HEK293 (cell line): ENCODE data around the gene GRM2.

Source experiments
- KLF16 ChIP-seq: fragments of 450-650 bp; formaldehyde crosslinking; IDR thresholded peaks from 2 replicates; pipeline ENCODE4 v1.5.1; 2017; ENCODE audit warnings: missing biosample characterization, missing genetic modification characterization
- SCRT1 ChIP-seq: fragments of 450-650 bp; formaldehyde crosslinking; IDR thresholded peaks from 2 replicates; pipeline ENCODE4 v1.5.1; 2016; ENCODE audit warnings: missing biosample characterization, missing genetic modification characterization, borderline replicate concordance
- YY2 ChIP-seq: fragments of 450-650 bp; formaldehyde crosslinking; IDR thresholded peaks from 2 replicates; pipeline ENCODE4 v1.5.1; 2016; ENCODE audit warnings: missing biosample characterization, missing genetic modification characterization
- ZBTB11 ChIP-seq: fragments of 450-650 bp; formaldehyde crosslinking; conservative IDR thresholded peaks from 2 replicates; pipeline ENCODE4 v1.5.1; 2016; ENCODE audit warnings: low read depth, missing biosample characterization, missing genetic modification characterization
- ZFP3 ChIP-seq: fragments of 450-650 bp; formaldehyde crosslinking; IDR thresholded peaks from 2 replicates; pipeline ENCODE4 v1.5.1; 2016; ENCODE audit warnings: low read depth, missing biosample characterization, missing genetic modification characterization
- ZNF16 ChIP-seq: fragments of 450-650 bp; formaldehyde crosslinking; IDR thresholded peaks from 2 replicates; pipeline ENCODE4 v1.5.1; 2016; ENCODE audit warnings: low read depth, missing biosample characterization, missing genetic modification characterization
- ZNF175 ChIP-seq: fragments of 450-650 bp; formaldehyde crosslinking; IDR thresholded peaks from 2 replicates; pipeline ENCODE4 v1.5.1; 2016; ENCODE audit warnings: missing biosample characterization, missing genetic modification characterization
- ZNF239 ChIP-seq: fragments of 450-650 bp; formaldehyde crosslinking; IDR thresholded peaks from 2 replicates; pipeline ENCODE4 v1.5.1; 2016; ENCODE audit warnings: missing biosample characterization, missing genetic modification characterization
- ZNF362 ChIP-seq: fragments of 450-650 bp; formaldehyde crosslinking; IDR thresholded peaks from 2 replicates; pipeline ENCODE4 v1.5.1; 2016; ENCODE audit warnings: missing biosample characterization, missing genetic modification characterization
- ZNF501 ChIP-seq: fragments of 450-650 bp; formaldehyde crosslinking; IDR thresholded peaks from 2 replicates; pipeline ENCODE4 v1.5.1; 2016; ENCODE audit warnings: missing biosample characterization, missing genetic modification characterization
- ZNF510 ChIP-seq: fragments of 450-650 bp; formaldehyde crosslinking; IDR thresholded peaks from 2 replicates; pipeline ENCODE4 v1.5.1; 2018; ENCODE audit warnings: mild to moderate bottlenecking, missing genetic modification characterization, missing biosample characterization; ENCODE audit not compliant: insufficient replicate concordance
- ZNF530 ChIP-seq: fragments of 450-650 bp; formaldehyde crosslinking; IDR thresholded peaks from 2 replicates; pipeline ENCODE4 v1.5.1; 2016; ENCODE audit warnings: low read depth, missing biosample characterization, missing genetic modification characterization
- ZNF544 ChIP-seq: fragments of 450-650 bp; formaldehyde crosslinking; IDR thresholded peaks from 2 replicates; pipeline ENCODE4 v1.5.0; 2017; ENCODE audit warnings: missing biosample characterization, missing genetic modification characterization
- ZNF623 ChIP-seq: fragments of 450-650 bp; formaldehyde crosslinking; IDR thresholded peaks from 2 replicates; pipeline ENCODE4 v1.5.1; 2016; ENCODE audit warnings: missing biosample characterization, missing genetic modification characterization
- ZNF626 ChIP-seq: fragments of 450-650 bp; sonication (Bioruptor Pico); formaldehyde crosslinking; IDR thresholded peaks from 2 replicates; pipeline ENCODE4 v1.5.1; 2018; ENCODE audit warnings: missing biosample characterization, missing genetic modification characterization, inconsistent platforms
- ZNF670 ChIP-seq: fragments of 450-650 bp; formaldehyde crosslinking; IDR thresholded peaks from 2 replicates; pipeline ENCODE4 v1.5.1; 2016; ENCODE audit warnings: missing biosample characterization, missing genetic modification characterization, low read depth
- ZNF701 ChIP-seq: fragments of 450-650 bp; formaldehyde crosslinking; IDR thresholded peaks from 2 replicates; pipeline ENCODE4 v1.5.1; 2016; ENCODE audit warnings: missing biosample characterization, missing genetic modification characterization
- ZNF747 ChIP-seq: fragments of 450-650 bp; formaldehyde crosslinking; IDR thresholded peaks from 2 replicates; pipeline ENCODE4 v1.5.1; 2016; ENCODE audit warnings: missing biosample characterization, missing genetic modification characterization
- ZNF776 ChIP-seq: fragments of 450-650 bp; formaldehyde crosslinking; IDR thresholded peaks from 2 replicates; pipeline ENCODE4 v1.5.0; 2017; ENCODE audit warnings: missing biosample characterization, missing genetic modification characterization, borderline replicate concordance
- ZSCAN16 ChIP-seq: fragments of 450-650 bp; formaldehyde crosslinking; IDR thresholded peaks from 2 replicates; pipeline ENCODE4 v1.5.1; 2016; ENCODE audit warnings: missing biosample characterization, missing genetic modification characterization
- ZSCAN23 ChIP-seq: fragments of 450-650 bp; formaldehyde crosslinking; IDR thresholded peaks from 2 replicates; pipeline ENCODE4 v1.5.1; 2016; ENCODE audit warnings: missing biosample characterization, missing genetic modification characterization
- ZSCAN4 ChIP-seq: fragments of 450-650 bp; formaldehyde crosslinking; IDR thresholded peaks from 2 replicates; pipeline ENCODE4 v1.5.1; 2017; ENCODE audit warnings: missing biosample characterization, missing genetic modification characterization
- TF ChIP-seq, protein P1 (sequence below): fragments of 450-650 bp; formaldehyde crosslinking; IDR thresholded peaks from 2 replicates; pipeline ENCODE4 v1.5.1; 2016; ENCODE audit warnings: missing biosample characterization, missing genetic modification characterization
- TF ChIP-seq, protein P2 (sequence below): fragments of 450-650 bp; formaldehyde crosslinking; IDR thresholded peaks from 2 replicates; pipeline ENCODE4 v1.5.1; 2016; ENCODE audit warnings: missing biosample characterization, missing genetic modification characterization, borderline replicate concordance

Gene GRM2

DNA sequence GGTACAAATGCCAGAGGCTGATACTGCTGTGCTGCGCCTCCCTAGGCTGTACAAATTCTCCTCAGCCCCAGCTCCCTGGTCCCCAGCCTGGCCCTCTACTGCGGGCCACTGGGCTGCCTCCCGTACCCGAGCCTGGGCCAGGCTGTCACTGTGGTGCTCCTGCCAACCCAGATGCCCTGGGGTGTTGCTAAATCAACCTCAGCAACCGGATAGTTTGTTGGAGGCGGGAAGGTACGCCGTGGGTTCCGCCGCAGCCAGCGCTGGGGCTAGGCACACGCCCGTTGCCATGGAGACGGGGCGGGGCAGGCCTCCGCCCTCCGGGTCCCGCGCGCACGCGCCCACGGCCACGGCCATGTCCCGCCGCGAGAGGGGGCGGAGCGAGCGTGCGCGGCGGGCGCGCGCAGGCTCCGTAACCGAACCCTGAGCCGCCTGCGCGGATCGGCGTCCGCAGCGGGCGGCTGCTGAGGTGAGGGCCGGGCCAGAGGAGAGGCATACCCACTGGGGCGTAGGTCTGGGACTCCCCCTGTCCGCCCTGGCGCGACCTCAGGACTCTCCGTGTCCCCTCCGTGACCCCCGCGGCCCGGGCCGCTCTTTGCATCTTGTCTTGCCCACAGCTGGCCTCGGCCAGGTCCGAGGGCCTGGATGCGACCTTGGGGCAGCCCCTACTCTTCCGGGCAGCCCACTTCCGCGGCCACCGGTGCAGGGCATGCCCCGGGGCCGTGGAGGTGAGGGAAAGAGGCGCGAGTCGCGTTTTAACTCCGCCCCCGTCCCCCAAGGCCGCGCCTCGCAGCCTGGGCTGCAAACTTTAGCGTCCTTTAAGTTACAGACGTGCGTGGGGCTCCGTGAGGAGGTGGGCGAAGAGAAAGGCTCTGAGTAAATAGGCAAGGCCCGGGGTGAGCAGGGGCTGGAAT, 35.8 kb upstream of the GRM2 start, which contains the start of gene TEX264 (continued):
- TF ChIP-seq, protein P1, sequence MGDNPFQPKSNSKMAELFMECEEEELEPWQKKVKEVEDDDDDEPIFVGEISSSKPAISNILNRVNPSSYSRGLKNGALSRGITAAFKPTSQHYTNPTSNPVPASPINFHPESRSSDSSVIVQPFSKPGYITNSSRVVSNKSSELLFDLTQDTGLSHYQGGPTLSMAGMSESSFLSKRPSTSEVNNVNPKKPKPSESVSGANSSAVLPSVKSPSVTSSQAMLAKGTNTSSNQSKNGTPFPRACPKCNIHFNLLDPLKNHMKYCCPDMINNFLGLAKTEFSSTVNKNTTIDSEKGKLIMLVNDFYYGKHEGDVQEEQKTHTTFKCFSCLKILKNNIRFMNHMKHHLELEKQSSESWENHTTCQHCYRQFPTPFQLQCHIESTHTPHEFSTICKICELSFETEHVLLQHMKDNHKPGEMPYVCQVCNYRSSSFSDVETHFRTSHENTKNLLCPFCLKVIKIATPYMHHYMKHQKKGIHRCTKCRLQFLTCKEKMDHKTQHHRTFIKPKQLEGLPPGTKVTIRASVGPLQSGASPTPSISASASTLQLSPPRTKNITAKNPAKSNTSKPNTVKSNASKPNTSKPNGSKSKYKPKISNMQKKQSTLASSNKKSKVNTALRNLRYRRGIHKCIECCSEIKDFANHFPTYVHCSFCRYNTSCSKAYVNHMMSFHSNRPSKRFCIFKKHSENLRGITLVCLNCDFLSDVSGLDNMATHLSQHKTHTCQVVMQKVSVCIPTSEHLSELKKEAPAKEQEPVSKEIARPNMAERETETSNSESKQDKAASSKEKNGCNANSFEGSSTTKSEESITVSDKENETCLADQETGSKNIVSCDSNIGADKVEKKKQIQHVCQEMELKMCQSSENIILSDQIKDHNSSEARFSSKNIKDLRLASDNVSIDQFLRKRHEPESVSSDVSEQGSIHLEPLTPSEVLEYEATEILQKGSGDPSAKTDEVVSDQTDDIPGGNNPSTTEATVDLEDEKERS = no peak
- no peak for TF ChIP-seq ZNF510 (tag by site-specific recombination)
- TF ChIP-seq ZNF623 (tag by site-specific recombination) = no peak
- TF ChIP-seq ZSCAN23 (tag by site-specific recombination) = no peak
- no peak for TF ChIP-seq ZNF544 (tag by site-specific recombination)
- TF ChIP-seq SCRT1 (tag by site-specific recombination) = no peak
- peak; percentile 31; the same call in 1 of the 2 replicates for TF ChIP-seq KLF16
- TF ChIP-seq, protein P2, sequence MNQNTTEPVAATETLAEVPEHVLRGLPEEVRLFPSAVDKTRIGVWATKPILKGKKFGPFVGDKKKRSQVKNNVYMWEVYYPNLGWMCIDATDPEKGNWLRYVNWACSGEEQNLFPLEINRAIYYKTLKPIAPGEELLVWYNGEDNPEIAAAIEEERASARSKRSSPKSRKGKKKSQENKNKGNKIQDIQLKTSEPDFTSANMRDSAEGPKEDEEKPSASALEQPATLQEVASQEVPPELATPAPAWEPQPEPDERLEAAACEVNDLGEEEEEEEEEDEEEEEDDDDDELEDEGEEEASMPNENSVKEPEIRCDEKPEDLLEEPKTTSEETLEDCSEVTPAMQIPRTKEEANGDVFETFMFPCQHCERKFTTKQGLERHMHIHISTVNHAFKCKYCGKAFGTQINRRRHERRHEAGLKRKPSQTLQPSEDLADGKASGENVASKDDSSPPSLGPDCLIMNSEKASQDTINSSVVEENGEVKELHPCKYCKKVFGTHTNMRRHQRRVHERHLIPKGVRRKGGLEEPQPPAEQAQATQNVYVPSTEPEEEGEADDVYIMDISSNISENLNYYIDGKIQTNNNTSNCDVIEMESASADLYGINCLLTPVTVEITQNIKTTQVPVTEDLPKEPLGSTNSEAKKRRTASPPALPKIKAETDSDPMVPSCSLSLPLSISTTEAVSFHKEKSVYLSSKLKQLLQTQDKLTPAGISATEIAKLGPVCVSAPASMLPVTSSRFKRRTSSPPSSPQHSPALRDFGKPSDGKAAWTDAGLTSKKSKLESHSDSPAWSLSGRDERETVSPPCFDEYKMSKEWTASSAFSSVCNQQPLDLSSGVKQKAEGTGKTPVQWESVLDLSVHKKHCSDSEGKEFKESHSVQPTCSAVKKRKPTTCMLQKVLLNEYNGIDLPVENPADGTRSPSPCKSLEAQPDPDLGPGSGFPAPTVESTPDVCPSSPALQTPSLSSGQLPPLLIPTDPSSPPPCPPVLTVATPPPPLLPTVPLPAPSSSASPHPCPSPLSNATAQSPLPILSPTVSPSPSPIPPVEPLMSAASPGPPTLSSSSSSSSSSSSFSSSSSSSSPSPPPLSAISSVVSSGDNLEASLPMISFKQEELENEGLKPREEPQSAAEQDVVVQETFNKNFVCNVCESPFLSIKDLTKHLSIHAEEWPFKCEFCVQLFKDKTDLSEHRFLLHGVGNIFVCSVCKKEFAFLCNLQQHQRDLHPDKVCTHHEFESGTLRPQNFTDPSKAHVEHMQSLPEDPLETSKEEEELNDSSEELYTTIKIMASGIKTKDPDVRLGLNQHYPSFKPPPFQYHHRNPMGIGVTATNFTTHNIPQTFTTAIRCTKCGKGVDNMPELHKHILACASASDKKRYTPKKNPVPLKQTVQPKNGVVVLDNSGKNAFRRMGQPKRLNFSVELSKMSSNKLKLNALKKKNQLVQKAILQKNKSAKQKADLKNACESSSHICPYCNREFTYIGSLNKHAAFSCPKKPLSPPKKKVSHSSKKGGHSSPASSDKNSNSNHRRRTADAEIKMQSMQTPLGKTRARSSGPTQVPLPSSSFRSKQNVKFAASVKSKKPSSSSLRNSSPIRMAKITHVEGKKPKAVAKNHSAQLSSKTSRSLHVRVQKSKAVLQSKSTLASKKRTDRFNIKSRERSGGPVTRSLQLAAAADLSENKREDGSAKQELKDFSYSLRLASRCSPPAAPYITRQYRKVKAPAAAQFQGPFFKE (tag by site-specific recombination) = no peak
- peak; percentile 47; the same call in 1 of the 2 replicates for TF ChIP-seq ZNF501 (tag by site-specific recombination)
- TF ChIP-seq ZNF239 (tag by site-specific recombination) = no peak
- no peak for TF ChIP-seq ZNF747
- no peak for TF ChIP-seq ZNF175 (tag by site-specific recombination)
- TF ChIP-seq ZNF16 (tag by site-specific recombination) = no peak
- no peak for TF ChIP-seq ZSCAN16 (tag by site-specific recombination)
- no peak for TF ChIP-seq YY2 (tag by site-specific recombination)
- no peak for TF ChIP-seq ZFP3 (tag by site-specific recombination)
- TF ChIP-seq ZNF626 = no peak
- TF ChIP-seq ZNF670 (tag by site-specific recombination) = no peak
- no peak for TF ChIP-seq ZNF701
- TF ChIP-seq ZNF776 (tag by site-specific recombination) = no peak
- TF ChIP-seq ZNF362 (tag by site-specific recombination) = no peak
- no peak for TF ChIP-seq ZBTB11 (tag by site-specific recombination)
- no peak for TF ChIP-seq ZNF530
- TF ChIP-seq ZSCAN4 (tag by site-specific recombination) = no peak
